ENCODE data around the gene UGT1A10. TPM values are rescaled to one million over a fixed set of nuclear protein-coding genes. Genes with fewer than 3 reads are reported as not detected.
"Not testable (repeated sequence)": the region's sequence is repeated elsewhere in the genome, so short reads cannot be mapped to it uniquely, and the experiment has no call there.

The UGT1A10 gene
- polyA plus RNA-seq, 1 experiment, result not detected

GRCh38 chr2:233611284-233611683 is 25.0 kb upstream of the UGT1A10 start:
- POLR2A ChIA-PET, result no interaction called here

GRCh38 chr2:233617476-233617875 is 18.8 kb upstream of the UGT1A10 start, which contains the start of gene UGT1A8:
TSS of gene UGT1A8 (plus strand) at chr2:233617633. CDS start at chr2:233617708, 75 bp downstream.
- CTCF ChIA-PET; H3K4me3 ChIP-seq (ENCODE audit: low read depth, low read length); H3K27me3 ChIP-seq (ENCODE audit: control insufficient read depth, insufficient read depth, low read length); H3K36me3 ChIP-seq (ENCODE audit: control insufficient read depth, insufficient read depth, low read length); POLR2A ChIA-PET; DNase-seq (ENCODE audit: low read depth): not testable (repeated sequence)

More at GRCh38 chr2:233611284-233611683, 25.0 kb upstream of the UGT1A10 start:
- no peak overlapping the region for H3K4me3 ChIP-seq (ENCODE audit: low read depth, low read length)
- no peaks in the 10 kb centered on the region for H3K27me3 ChIP-seq (ENCODE audit: control insufficient read depth, insufficient read depth, low read length)
- no peak for TF ChIP-seq CTCF (IDR thresholded peaks at IDR 0.05; ENCODE audit: insufficient read depth, low read depth, low read length)
- CTCF ChIA-PET, result no interaction called here
- no peak for DNase-seq (ENCODE audit: low read depth)
- H3K36me3 ChIP-seq (ENCODE audit: control insufficient read depth, insufficient read depth, low read length), result no peaks in the 10 kb centered on the region

- Histone ChIP-seq H3K27me3 (ENCODE audit: control insufficient read depth, insufficient read depth, low read length) (no peaks in the 10 kb centered on the region), H3K36me3 (ENCODE audit: control insufficient read depth, insufficient read depth, low read length) (no peaks in the 10 kb centered on the region), H3K4me3 (ENCODE audit: low read depth, low read length) (no peak overlapping the region)
- TF ChIP-seq CTCF (IDR thresholded peaks at IDR 0.05; ENCODE audit: insufficient read depth, low read depth, low read length), result no peak
- CTCF ChIA-PET, result no interaction called here
- POLR2A ChIA-PET, result no interaction called here
- no peak for DNase-seq (ENCODE audit: low read depth)
Observed at GRCh38 chr2:233620204-233620603, 16.0 kb upstream of the UGT1A10 start.

- CTCF ChIA-PET; H3K27me3 ChIP-seq (ENCODE audit: control insufficient read depth, insufficient read depth, low read length); DNase-seq (ENCODE audit: low read depth); H3K4me3 ChIP-seq (ENCODE audit: low read depth, low read length); POLR2A ChIA-PET; H3K36me3 ChIP-seq (ENCODE audit: control insufficient read depth, insufficient read depth, low read length): not testable (repeated sequence)
Observed at GRCh38 chr2:233621863-233622262, 14.4 kb upstream of the UGT1A10 start.

GRCh38 chr2:233627331-233628025 is 8.8 kb upstream of the UGT1A10 start:
- Histone ChIP-seq H3K4me3 (ENCODE audit: low read depth, low read length) (no peak overlapping the region), H3K27me3 (ENCODE audit: control insufficient read depth, insufficient read depth, low read length) (no peaks in the 10 kb centered on the region), H3K36me3 (ENCODE audit: control insufficient read depth, insufficient read depth, low read length) (no peaks in the 10 kb centered on the region)
- DNase-seq (ENCODE audit: low read depth), result no peak
- no peak for TF ChIP-seq CTCF (IDR thresholded peaks at IDR 0.05; ENCODE audit: insufficient read depth, low read depth, low read length)
- ChIA-PET CTCF (no interaction called here), POLR2A (interaction anchor here (0.5 to 0.6 kb wide), 3 partner anchors 62 to 246 kb away, joined by 3 to 12 read pairs (median 3); no protein-coding TSS in a partner anchor)

GRCh38 chr2:233638836-233639235 is 2.6 kb downstream of the UGT1A10 start:
- ChIA-PET POLR2A (no interaction called here), CTCF (no interaction called here)
- H3K36me3 ChIP-seq (ENCODE audit: control insufficient read depth, insufficient read depth, low read length), result no peaks in the 10 kb centered on the region
- H3K4me3 ChIP-seq (ENCODE audit: low read depth, low read length), result no peak overlapping the region
- H3K27me3 ChIP-seq (ENCODE audit: control insufficient read depth, insufficient read depth, low read length), result no peaks in the 10 kb centered on the region
- TF ChIP-seq CTCF (IDR thresholded peaks at IDR 0.05; ENCODE audit: insufficient read depth, low read depth, low read length), result no peak
- DNase-seq (ENCODE audit: low read depth), result no peak

All from BJ (cell line).